IPS-18a (cell line): ENCODE results near the gene SLC15A2.
"Not testable (repeated sequence)": the region's sequence is repeated elsewhere in the genome, so short reads cannot be mapped to it uniquely, and the experiment has no call there.

Experiments
- H3K27ac ChIP-seq: one replicate; pipeline ENCODE4 v1.5.1; 2013; ENCODE audit warnings: low read length
- H3K27me3 ChIP-seq: one replicate; pipeline ENCODE4 v1.6.1; 2013; ENCODE audit warnings: mild to moderate bottlenecking, low read length; ENCODE audit not compliant: control insufficient read depth, insufficient read depth
- H3K36me3 ChIP-seq: one replicate; pipeline ENCODE4 v1.6.1; 2013; ENCODE audit warnings: low read depth, low read length; ENCODE audit not compliant: control insufficient read depth
- H3K4me1 ChIP-seq: one replicate; pipeline ENCODE4 v1.6.1; 2013; ENCODE audit warnings: low read depth, low read length; ENCODE audit not compliant: control insufficient read depth
- H3K4me3 ChIP-seq: one replicate; pipeline ENCODE4 v1.5.1; 2013; ENCODE audit warnings: low read length
- H3K9ac ChIP-seq: one replicate; pipeline ENCODE4 v1.6.1; 2013; ENCODE audit warnings: mild to moderate bottlenecking, low read length, moderate library complexity
- H3K9me3 ChIP-seq: one replicate; pipeline ENCODE4 v1.6.1; 2013; ENCODE audit warnings: low read depth, low read length; ENCODE audit not compliant: control insufficient read depth

SLC15A2 gene

DNA sequence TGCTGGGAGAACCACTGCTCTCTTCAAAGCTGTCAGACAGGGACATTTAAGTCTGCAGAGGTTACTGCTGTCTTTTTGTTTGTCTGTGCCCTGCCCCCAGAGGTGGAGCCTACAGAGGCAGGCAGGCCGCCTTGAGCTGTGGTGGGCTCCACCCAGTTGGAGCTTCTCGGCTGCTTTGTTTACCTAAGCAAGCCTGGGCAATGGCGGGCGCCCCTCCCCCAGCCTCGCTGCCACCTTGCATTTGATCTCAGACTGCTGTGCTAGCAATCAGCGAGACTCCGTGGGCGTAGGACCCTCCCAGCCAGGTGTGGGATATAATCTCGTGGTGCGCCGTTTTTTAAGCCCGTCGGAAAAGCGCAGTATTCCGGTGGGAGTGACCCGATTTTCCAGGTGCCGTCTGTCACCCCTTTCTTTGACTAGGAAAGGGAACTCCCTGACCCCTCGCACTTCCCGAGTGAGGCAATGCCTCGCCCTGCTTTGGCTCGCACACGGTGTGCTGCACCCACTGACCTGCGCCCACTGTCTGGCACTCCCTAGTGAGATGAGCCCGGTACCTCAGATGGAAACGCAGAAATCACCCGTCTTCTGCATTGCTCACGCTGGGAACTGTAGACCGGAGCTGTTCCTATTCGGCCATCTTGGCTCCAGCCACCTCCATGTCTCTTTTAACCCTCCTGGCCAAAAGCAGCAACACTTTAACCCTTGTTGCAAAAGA is 44.1 kb downstream of the SLC15A2 start:
- not testable (repeated sequence) for H3K27me3 ChIP-seq, H3K36me3 ChIP-seq, H3K9ac ChIP-seq, H3K27ac ChIP-seq, H3K9me3 ChIP-seq, H3K4me1 ChIP-seq, H3K4me3 ChIP-seq

DNA sequence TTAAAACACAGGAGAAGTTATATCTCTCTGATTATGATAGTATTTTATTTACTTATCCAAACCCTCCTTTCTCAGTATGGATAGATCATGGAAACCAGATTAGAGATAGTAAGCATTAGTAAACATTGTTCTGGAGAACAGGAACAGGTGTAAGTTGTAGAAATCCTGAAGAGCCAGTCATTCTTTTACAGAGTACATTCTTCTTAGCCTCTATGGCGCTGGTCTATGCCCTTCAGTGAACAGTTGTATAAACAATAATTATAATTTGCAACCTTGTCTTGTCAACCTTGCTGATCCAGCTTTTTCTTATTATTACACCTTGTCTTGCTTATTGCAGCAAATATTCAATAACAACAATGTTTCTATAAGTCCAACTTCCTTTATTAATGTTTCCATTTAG is 47.4 kb downstream of the SLC15A2 start:
- Histone ChIP-seq H3K27ac (no peak overlapping the region), H3K4me1 (peaks cover 7% of the 10 kb centered on the region), H3K9me3 (no peaks in the 10 kb centered on the region), H3K4me3 (no peak overlapping the region), H3K36me3 (no peaks in the 10 kb centered on the region), H3K27me3 (no peaks in the 10 kb centered on the region), H3K9ac (no peak overlapping the region)

DNA sequence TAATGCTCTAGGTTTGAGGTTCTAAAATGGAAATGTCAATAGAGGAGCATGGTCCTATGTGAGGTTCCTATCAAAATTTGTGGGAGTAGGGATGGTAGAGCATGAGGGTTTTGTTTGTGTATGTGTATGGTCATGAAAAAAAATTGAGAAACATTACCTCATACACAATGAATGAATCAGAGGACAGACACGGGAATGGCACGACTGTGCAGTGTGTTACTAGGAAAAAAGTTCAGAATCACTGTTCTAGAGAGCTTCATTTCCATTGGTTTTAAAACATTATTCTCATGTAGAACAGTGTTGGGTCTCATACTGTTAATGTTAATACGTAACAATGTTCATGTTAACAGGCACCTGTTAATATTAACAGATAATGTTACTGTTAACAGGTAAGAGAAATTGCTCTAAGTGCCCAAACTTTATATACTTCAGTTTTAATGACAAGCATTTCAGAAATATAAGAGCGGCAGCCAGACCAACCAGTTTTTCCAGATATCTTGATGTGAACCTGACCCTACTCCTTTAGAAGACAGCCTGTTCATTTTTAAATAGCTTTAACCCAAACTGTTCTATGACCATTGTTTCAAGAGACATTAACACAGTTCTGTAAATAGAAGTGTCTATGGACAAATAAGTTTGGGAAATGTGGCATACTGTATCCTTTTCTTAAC is 48.0 kb downstream of the SLC15A2 start:
- H3K36me3 ChIP-seq = no peaks in the 10 kb centered on the region
- no peaks in the 10 kb centered on the region for H3K9me3 ChIP-seq
- no peak overlapping the region for H3K27ac ChIP-seq
- no peak overlapping the region for H3K4me3 ChIP-seq
- H3K27me3 ChIP-seq = no peaks in the 10 kb centered on the region
- no peak overlapping the region for H3K9ac ChIP-seq
- H3K4me1 ChIP-seq = peaks cover 7% of the 10 kb centered on the region

DNA sequence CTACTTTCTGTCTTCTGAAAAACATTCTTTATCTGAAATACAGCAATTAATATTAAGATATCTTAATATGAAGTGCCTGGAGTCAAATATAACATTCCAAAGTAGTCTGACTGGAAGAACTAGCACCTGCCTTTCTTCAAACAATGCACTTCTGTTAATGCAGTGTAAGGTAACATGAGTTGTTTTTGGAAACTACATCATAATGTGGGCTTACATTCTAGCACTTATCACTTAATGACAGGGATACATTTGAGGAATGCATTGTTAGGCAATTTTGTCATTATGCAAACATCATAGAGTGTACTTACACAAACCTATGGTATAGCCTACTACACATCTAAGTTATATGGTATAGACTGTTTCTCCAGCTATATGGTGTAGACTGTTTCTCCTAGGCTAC is 49.2 kb downstream of the SLC15A2 start:
- Histone ChIP-seq H3K9ac (no peak overlapping the region), H3K27me3 (no peaks in the 10 kb centered on the region), H3K36me3 (no peaks in the 10 kb centered on the region), H3K4me3 (no peak overlapping the region), H3K4me1 (peaks cover 7% of the 10 kb centered on the region), H3K9me3 (no peaks in the 10 kb centered on the region), H3K27ac (no peak overlapping the region)

DNA sequence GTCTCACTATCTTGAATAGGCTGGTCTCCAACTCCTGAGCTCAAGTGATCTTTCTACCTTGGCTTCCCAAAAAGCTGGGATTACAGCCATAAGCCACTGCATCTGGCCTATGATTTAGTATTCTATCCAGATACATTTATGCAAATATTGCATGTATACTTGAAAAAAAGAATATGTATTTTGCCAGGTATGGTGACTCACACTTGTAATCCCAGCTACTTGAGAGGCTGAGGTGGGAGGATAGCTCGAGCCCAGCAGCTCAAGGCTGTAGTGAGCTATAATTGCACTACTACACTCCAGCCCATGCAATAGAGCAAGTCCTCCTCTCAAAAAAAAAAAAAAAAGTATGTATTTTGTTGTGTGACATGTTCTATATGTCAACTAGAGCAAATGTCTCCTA is 54.4 kb downstream of the SLC15A2 start:
- Histone ChIP-seq H3K4me3 (no peak overlapping the region), H3K9me3 (no peaks in the 10 kb centered on the region), H3K4me1 (no peaks in the 10 kb centered on the region), H3K27ac (no peak overlapping the region), H3K27me3 (no peaks in the 10 kb centered on the region), H3K36me3 (no peaks in the 10 kb centered on the region), H3K9ac (no peak overlapping the region)

DNA sequence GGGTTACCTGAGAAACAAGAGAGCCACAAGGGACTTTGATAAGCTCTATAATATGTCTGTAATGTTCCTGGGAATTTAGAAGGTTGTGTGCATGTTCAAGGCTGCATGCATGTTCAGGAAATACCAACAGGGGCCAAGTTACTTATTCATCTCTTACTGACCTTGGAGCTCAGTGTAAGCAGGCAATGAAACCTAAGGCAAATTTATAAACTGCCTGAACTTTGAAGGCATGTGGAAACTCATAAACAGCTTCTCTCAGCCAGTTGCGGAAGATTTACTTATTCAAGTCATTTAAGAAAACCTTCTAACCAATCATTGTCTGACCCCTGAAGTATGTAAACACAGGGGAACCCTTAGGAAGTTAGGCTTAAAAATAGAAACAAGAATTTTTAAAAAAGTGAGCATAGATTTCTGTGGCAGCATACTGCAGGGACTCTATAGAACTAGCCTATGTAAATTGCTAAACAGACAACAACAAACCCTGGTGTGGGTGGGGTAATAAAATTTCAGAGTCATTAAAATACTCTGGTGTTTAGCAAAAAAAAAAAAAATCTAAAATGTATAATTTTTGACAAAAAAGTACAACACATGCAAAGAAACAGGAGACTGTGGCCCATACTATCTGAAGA is 57.2 kb downstream of the SLC15A2 start:
- H3K9ac ChIP-seq = no peak overlapping the region
- no peaks in the 10 kb centered on the region for H3K27me3 ChIP-seq
- no peaks in the 10 kb centered on the region for H3K9me3 ChIP-seq
- peaks cover 3% of the 10 kb centered on the region for H3K4me1 ChIP-seq
- no peaks in the 10 kb centered on the region for H3K36me3 ChIP-seq
- H3K27ac ChIP-seq = no peak overlapping the region
- H3K4me3 ChIP-seq = no peak overlapping the region

DNA sequence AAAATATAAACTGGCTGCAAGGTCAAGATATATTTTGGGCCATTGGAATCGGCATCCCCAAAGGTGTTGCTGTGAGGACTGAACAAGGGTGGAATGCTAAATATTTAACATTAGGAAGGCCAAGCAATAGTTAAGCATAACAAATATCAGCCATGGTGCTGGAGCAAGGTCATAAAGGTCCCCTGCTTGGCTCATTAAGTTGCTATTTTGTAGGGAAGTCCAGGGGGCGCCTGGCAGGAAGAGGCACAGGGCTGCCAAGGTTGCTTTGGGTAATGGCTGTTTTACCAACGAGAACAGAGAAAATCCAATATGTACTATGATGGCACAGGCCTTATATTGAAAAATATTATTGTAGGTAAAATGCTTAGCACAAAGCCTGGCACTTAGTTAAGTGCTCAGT is 62.2 kb downstream of the SLC15A2 start:
- H3K9me3 ChIP-seq = no peaks in the 10 kb centered on the region
- H3K36me3 ChIP-seq = no peaks in the 10 kb centered on the region
- peaks cover 15% of the 10 kb centered on the region for H3K4me1 ChIP-seq
- H3K27ac ChIP-seq = no peak overlapping the region
- no peak overlapping the region for H3K9ac ChIP-seq
- no peaks in the 10 kb centered on the region for H3K27me3 ChIP-seq
- no peak overlapping the region for H3K4me3 ChIP-seq

DNA sequence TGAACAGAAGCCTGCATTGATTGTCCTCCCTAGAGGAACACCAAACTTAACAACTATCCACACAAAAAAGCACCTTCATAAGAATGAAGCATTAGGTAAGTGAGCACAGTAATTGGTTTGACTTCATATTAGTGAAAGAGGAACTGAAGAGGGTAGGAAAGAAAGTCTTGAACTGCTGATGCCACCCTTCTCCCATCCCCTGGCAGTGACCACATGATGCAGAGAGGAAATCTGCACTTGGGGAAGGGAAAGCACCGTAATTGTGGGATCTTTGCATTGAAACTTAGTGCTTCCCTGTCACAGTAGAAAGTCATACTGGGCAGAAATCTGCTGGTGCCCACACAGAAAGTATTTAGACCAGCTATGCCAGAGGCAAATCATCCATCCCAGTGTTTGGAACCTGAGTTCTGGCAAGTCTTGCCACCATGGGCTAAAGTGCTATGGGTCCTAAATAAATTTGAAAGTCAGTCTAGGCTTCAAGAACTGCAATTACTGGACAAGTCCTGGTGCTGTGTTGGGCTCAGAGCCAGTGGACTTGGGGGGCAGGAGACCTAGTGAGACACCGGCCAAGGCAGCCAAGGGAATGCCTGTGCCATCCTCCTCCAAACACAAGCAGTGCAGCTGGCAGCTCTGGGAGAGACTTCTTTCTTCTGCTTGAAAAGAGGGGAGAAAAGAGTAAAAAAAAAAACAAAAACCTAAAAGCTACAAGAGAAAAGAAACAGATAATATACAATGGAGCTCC is 63.6 kb downstream of the SLC15A2 start:
- no peak overlapping the region for H3K27ac ChIP-seq
- no peak overlapping the region for H3K9ac ChIP-seq
- no peaks in the 10 kb centered on the region for H3K36me3 ChIP-seq
- H3K27me3 ChIP-seq = no peaks in the 10 kb centered on the region
- no peak overlapping the region for H3K4me3 ChIP-seq
- no peaks in the 10 kb centered on the region for H3K9me3 ChIP-seq
- peaks cover 15% of the 10 kb centered on the region for H3K4me1 ChIP-seq

DNA sequence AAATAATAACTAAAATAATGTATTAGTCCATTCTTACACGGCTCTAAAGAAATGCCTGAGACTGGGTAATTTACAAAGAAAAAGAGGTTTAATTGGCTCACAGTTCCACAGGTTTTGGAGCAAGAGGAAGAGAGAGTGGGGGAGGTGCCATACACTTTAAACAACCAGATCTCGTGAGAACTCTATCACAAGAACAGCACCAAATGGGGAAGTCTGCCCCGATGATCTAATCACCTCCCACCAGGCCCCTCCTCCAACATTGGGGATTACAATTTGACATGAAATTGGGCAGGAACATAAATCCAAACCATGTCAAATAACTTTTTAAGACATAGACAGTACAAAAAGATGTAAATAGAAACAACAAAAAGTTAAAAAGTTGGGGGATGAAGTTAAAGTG is 64.6 kb downstream of the SLC15A2 start:
- Histone ChIP-seq H3K9me3 (no peaks in the 10 kb centered on the region), H3K9ac (no peak overlapping the region), H3K27me3 (no peaks in the 10 kb centered on the region), H3K27ac (no peak overlapping the region), H3K4me3 (no peak overlapping the region), H3K36me3 (no peaks in the 10 kb centered on the region), H3K4me1 (peaks cover 15% of the 10 kb centered on the region)

DNA sequence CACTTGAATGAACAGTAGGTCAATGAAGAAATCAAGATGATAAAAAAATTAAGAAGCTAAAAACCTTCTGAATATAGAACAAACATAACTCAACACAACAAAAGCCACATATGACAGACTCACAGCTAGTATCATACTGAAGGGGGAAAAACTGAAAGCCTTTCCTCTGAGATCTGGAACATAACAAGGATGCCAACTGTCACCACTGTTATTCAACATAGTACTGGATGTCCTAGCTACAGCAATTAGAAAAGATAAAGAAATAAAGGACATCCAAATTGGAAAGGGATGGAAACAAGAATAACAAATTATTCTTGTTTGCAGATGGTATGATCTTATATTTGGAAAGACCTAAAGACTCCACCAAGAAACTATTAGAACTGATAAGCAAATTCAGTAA is 67.1 kb downstream of the SLC15A2 start:
- Histone ChIP-seq H3K4me3 (no peak overlapping the region), H3K27me3 (no peaks in the 10 kb centered on the region), H3K36me3 (no peaks in the 10 kb centered on the region), H3K9me3 (no peaks in the 10 kb centered on the region), H3K27ac (no peak overlapping the region), H3K9ac (no peak overlapping the region), H3K4me1 (peaks cover 13% of the 10 kb centered on the region)

DNA sequence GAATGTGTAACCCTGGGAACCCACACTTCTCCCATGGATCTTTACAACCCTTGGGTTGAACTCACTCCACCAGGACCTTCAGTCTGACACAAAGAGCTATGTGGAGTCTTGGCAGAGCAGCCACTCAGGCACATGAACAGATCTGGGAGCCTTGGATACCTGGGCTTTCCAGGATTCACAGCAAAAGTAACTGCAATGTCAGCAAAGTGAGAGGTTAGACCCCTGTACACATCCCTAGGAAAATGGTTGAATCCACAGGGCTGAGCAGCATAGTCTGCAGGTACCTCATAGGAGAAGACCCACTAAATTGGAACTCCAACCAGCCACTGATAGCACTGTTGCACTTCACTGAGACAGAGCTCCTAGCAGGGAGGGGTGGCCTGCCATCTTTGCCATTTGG is 68.2 kb downstream of the SLC15A2 start:
- Histone ChIP-seq H3K27me3 (no peaks in the 10 kb centered on the region), H3K36me3 (no peaks in the 10 kb centered on the region), H3K9me3 (no peaks in the 10 kb centered on the region), H3K27ac (no peak overlapping the region), H3K4me3 (no peak overlapping the region), H3K9ac (no peak overlapping the region), H3K4me1 (peaks cover 7% of the 10 kb centered on the region)
